HCT116 (cell line): ENCODE data around the gene PDE6B. TPM values are rescaled to one million over a fixed set of nuclear protein-coding genes. Genes with fewer than 3 reads are reported as not detected.

Source experiments
- ATAC-seq: fragments of 200-7000 bp; cut with Tn5 transposase; 2 replicates; pipeline ENCODE4 v1.9.1; 2020; ENCODE audit warnings: mild to moderate bottlenecking, moderate library complexity
- BruUV-seq: library from RNA; stranded (reverse); fragments of 400-500 nt; replicated peaks from 2 replicates; lab custom pipeline; 2021; lab: Mats Ljungman, UMichigan
- CTCF ChIA-PET: fragments of 300-600 bp; sonication (Branson Sonifier 250); formaldehyde crosslinking; loops from one replicate; lab custom pipeline; 2021; ENCODE audit warnings: antibody characterized with exemption; lab: Charles Lee
- POLR2A ChIA-PET: fragments of 300-600, 350-600 bp; sonication (Branson Sonifier 250); formaldehyde crosslinking; loops from one replicate; lab custom pipeline; 2021; ENCODE audit warnings: antibody characterized with exemption; lab: Charles Lee
- RAD21 ChIA-PET, 2 experiments: fragments of 300-600 bp; sonication (Branson Sonifier 250); formaldehyde crosslinking; loops; one replicate each; lab custom pipeline; 2023; ENCODE audit warnings: low total read pairs in 2 of 2; ENCODE audit not compliant: uncharacterized antibody in 2 of 2, unreplicated experiment in 2 of 2, low non-redundant PET in 1 of 2; lab: Charles Lee
- DNase-seq: peaks from one replicate; pipeline ENCODE4 v3.0.0-alpha.2; 2010; ENCODE audit warnings: low read depth, low spot score
- H2AFZ ChIP-seq: fragments of 200-600 bp; shearing (Covaris generic), sonication (generic); 2 replicates; pipeline ENCODE4 v1.6.1; 2017; ENCODE audit warnings: low read depth, mixed run types, mixed read lengths, antibody characterized with exemption, low read length; ENCODE audit not compliant: poor library complexity, severe bottlenecking
- H3K27ac ChIP-seq: 2 replicates; pipeline ENCODE4 v1.5.1; 2012; ENCODE audit warnings: low read depth, low read length
- H3K27me3 ChIP-seq: fragments of 200-600 bp; sonication (generic); 2 replicates; pipeline ENCODE4 v1.6.1; 2016; ENCODE audit warnings: mixed run types, low read length, mixed read lengths; ENCODE audit not compliant: insufficient read depth
- H3K36me3 ChIP-seq, 2 experiments: fragments of 200-500 bp in 1 of 2; fragments of 200-600 bp in 1 of 2; sonication (Bioruptor generic) in 1 of 2; sonication (generic) in 1 of 2; 2 replicates each; pipeline versions ENCODE4 v1.5.1 to v1.6.1; 2014 to 2016; ENCODE audit warnings: low read length in 2 of 2, inconsistent platforms in 1 of 2, mixed read lengths in 1 of 2, mixed run types in 1 of 2; ENCODE audit not compliant: insufficient read depth in 2 of 2, control insufficient read depth in 1 of 2
- H3K4me1 ChIP-seq, 2 experiments: fragments of 200-600 bp in 1 of 2; sonication (generic) in 1 of 2; 2 replicates each; pipeline versions ENCODE4 v1.5.1 to v1.6.1; 2012 to 2017; ENCODE audit warnings: low read length in 2 of 2, inconsistent platforms in 1 of 2, mild to moderate bottlenecking in 1 of 2, mixed read lengths in 1 of 2, mixed run types in 1 of 2, moderate library complexity in 1 of 2; ENCODE audit not compliant: insufficient read depth in 2 of 2, control insufficient read depth in 1 of 2
- H3K4me2 ChIP-seq: fragments of 200-600 bp; sonication (generic); 2 replicates; pipeline ENCODE4 v1.6.1; 2017; ENCODE audit warnings: mixed run types, low read length, mixed read lengths
- H3K4me3 ChIP-seq, 2 experiments: fragments of 200-600 bp in 1 of 2; sonication (generic) in 1 of 2; replicated peaks in 1 of 2; 2 replicates each; pipeline ENCODE4 v1.5.1; 2011 to 2016; ENCODE audit warnings: low read length in 2 of 2, control low read depth in 1 of 2, low read depth in 1 of 2, mild to moderate bottlenecking in 1 of 2, mixed read lengths in 1 of 2, mixed run types in 1 of 2
- H3K79me2 ChIP-seq: fragments of 200-600 bp; sonication (generic); 2 replicates; pipeline ENCODE4 v1.6.1; 2017; ENCODE audit warnings: mild to moderate bottlenecking, mixed run types, low read length, moderate library complexity, mixed read lengths; ENCODE audit not compliant: insufficient read depth
- H3K9ac ChIP-seq: fragments of 200-600 bp; sonication (generic); 2 replicates; pipeline ENCODE4 v1.6.1; 2016; ENCODE audit warnings: low read length, mixed read lengths
- H3K9me2 ChIP-seq: fragments of 200-600 bp; sonication (generic), shearing (Covaris generic); 2 replicates; pipeline ENCODE4 v1.6.1; 2017; ENCODE audit warnings: mixed run types, mild to moderate bottlenecking, moderate library complexity; ENCODE audit not compliant: insufficient read depth
- H3K9me3 ChIP-seq, 2 experiments: fragments of 200-500 bp in 1 of 2; fragments of 200-600 bp in 1 of 2; sonication (Bioruptor generic) in 1 of 2; sonication (generic) in 1 of 2; 2 replicates each; pipeline ENCODE4 v1.6.1; 2014 to 2017; ENCODE audit warnings: low read length in 2 of 2, mixed read lengths in 2 of 2, inconsistent platforms in 1 of 2, low read depth in 1 of 2, mild to moderate bottlenecking in 1 of 2, mixed run types in 1 of 2, moderate library complexity in 1 of 2; ENCODE audit not compliant: control insufficient read depth in 1 of 2, insufficient read depth in 1 of 2
- H4K20me1 ChIP-seq: fragments of 200-600 bp; sonication (generic), shearing (Covaris generic); 2 replicates; pipeline ENCODE4 v1.6.1; 2017; ENCODE audit warnings: mixed run types, mild to moderate bottlenecking, moderate library complexity; ENCODE audit not compliant: insufficient read depth
- CEBPB ChIP-seq: IDR thresholded peaks from 2 replicates; pipeline ENCODE4 v1.6.1; 2012; ENCODE audit warnings: low read depth
- EGR1 ChIP-seq: IDR thresholded peaks from 2 replicates; pipeline ENCODE4 v1.6.1; 2012; ENCODE audit warnings: low read depth
- EZH2phosphoT487 ChIP-seq: fragments of 200-600 bp; IDR thresholded peaks from 2 replicates; pipeline ENCODE4 v1.6.1; 2018; ENCODE audit warnings: antibody characterized with exemption, borderline replicate concordance
- FOSL1 ChIP-seq: IDR thresholded peaks from 2 replicates; pipeline ENCODE4 v1.6.1; 2012; ENCODE audit warnings: low read depth
- JUND ChIP-seq: IDR thresholded peaks from 2 replicates; pipeline ENCODE4 v1.6.1; 2012
- MAX ChIP-seq: IDR thresholded peaks from 2 replicates; pipeline ENCODE4 v1.6.1; 2012
- POLR2AphosphoS5 ChIP-seq: IDR thresholded peaks from 2 replicates; pipeline ENCODE4 v1.6.1; 2011; ENCODE audit warnings: mild to moderate bottlenecking, low read depth, low read length, moderate library complexity
- RAD21 ChIP-seq: IDR thresholded peaks from 2 replicates; pipeline ENCODE4 v1.6.1; 2012; ENCODE audit warnings: low read depth, mild to moderate bottlenecking
- SP1 ChIP-seq: IDR thresholded peaks from 2 replicates; pipeline ENCODE4 v1.6.1; 2012; ENCODE audit warnings: low read depth
- SRF ChIP-seq: IDR thresholded peaks from 2 replicates; pipeline ENCODE4 v1.6.1; 2012; ENCODE audit warnings: low read depth
- intact Hi-C: fragments of 100-400 bp; cut with micrococcal nuclease; formaldehyde crosslinking; loops from 2 replicates; pipeline ENCODE4 v1.10.0; 2022
- total RNA-seq: library from RNA; stranded (reverse); gene quantifications from one replicate; pipeline ENCODE4 v1.2.1, GENCODE V29; 2021; ENCODE audit not compliant: unreplicated experiment
- TF ChIP-seq, protein P1 (sequence below): IDR thresholded peaks from 2 replicates; pipeline ENCODE4 v1.6.1; 2011; ENCODE audit warnings: mild to moderate bottlenecking, low read length, moderate library complexity; ENCODE audit not compliant: insufficient replicate concordance; ENCODE audit errors: extremely low read depth
- TF ChIP-seq, protein P2 (sequence below), 3 experiments: fragments of 200-600 bp in 1 of 3; sonication (generic) in 1 of 3; IDR thresholded peaks in 2 of 3; conservative IDR thresholded peaks in 1 of 3; 2 replicates each; pipeline ENCODE4 v1.5.1; 2012 to 2017; ENCODE audit warnings: low read depth in 2 of 3, low read length in 2 of 3, antibody characterized with exemption in 1 of 3, borderline replicate concordance in 1 of 3, control low read depth in 1 of 3, mild to moderate bottlenecking in 1 of 3, mixed read lengths in 1 of 3, mixed run types in 1 of 3, moderate library complexity in 1 of 3; ENCODE audit not compliant: insufficient read depth in 1 of 3

PDE6B gene
- total RNA-seq, 1 experiment from 2014 or later, result not detected

DNA sequence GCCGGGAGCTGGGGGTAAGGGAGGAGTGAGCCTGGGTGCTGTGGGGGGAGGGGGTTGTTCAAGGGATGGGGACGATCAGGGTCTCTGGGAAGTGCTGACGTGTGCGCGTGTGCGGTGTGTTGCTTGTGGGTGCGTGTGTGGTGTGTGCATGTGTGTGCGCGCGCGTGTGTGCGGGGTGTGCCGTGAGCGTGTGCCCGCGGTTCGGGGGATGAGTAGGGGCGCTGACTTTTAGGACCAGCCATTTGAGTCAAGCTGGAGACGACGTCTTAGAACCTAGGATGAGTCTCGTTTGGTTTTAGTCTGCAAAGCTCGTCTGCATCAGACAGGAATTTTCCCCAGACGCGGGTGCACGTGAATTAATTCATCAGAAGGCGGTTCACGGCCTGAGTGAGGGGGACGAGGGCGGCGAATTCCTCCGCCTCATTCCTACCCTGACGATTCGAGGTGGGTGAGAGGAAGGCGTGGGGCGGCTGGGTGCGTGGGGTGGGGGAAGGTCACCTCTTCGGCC, 48.3 kb upstream of the PDE6B start:
- no peaks in the 10 kb centered on the region for H3K27me3 ChIP-seq
- peaks cover 0 to under 1% of the 10 kb centered on the region in 2 experiments; a peak in 1 of 4 replicates for H3K9me3 ChIP-seq
- no peak for DNase-seq
- no peak overlapping the region for H3K9ac ChIP-seq
- RAD21 ChIA-PET, result no interaction called here
- H3K9me2 ChIP-seq, result no peaks in the 10 kb centered on the region
- no peaks in the 10 kb centered on the region for H3K79me2 ChIP-seq
- no peak overlapping the region for H3K4me3 ChIP-seq
- no peaks in the 10 kb centered on the region for H3K4me1 ChIP-seq
- TF ChIP-seq EZH2phosphoT487, result no peak
- TF ChIP-seq, protein P1, sequence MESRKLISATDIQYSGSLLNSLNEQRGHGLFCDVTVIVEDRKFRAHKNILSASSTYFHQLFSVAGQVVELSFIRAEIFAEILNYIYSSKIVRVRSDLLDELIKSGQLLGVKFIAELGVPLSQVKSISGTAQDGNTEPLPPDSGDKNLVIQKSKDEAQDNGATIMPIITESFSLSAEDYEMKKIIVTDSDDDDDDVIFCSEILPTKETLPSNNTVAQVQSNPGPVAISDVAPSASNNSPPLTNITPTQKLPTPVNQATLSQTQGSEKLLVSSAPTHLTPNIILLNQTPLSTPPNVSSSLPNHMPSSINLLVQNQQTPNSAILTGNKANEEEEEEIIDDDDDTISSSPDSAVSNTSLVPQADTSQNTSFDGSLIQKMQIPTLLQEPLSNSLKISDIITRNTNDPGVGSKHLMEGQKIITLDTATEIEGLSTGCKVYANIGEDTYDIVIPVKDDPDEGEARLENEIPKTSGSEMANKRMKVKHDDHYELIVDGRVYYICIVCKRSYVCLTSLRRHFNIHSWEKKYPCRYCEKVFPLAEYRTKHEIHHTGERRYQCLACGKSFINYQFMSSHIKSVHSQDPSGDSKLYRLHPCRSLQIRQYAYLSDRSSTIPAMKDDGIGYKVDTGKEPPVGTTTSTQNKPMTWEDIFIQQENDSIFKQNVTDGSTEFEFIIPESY, result no peak
- TF ChIP-seq CEBPB, result no peak
- TF ChIP-seq JUND, result no peak
- TF ChIP-seq FOSL1, result no peak
- no peak for TF ChIP-seq MAX
- no peak for TF ChIP-seq RAD21
- no peak for TF ChIP-seq EGR1
- no peak for TF ChIP-seq SP1
- no peak for TF ChIP-seq SRF
- no peak for TF ChIP-seq POLR2AphosphoS5
- TF ChIP-seq, protein P2, sequence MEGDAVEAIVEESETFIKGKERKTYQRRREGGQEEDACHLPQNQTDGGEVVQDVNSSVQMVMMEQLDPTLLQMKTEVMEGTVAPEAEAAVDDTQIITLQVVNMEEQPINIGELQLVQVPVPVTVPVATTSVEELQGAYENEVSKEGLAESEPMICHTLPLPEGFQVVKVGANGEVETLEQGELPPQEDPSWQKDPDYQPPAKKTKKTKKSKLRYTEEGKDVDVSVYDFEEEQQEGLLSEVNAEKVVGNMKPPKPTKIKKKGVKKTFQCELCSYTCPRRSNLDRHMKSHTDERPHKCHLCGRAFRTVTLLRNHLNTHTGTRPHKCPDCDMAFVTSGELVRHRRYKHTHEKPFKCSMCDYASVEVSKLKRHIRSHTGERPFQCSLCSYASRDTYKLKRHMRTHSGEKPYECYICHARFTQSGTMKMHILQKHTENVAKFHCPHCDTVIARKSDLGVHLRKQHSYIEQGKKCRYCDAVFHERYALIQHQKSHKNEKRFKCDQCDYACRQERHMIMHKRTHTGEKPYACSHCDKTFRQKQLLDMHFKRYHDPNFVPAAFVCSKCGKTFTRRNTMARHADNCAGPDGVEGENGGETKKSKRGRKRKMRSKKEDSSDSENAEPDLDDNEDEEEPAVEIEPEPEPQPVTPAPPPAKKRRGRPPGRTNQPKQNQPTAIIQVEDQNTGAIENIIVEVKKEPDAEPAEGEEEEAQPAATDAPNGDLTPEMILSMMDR (IDR thresholded peaks at IDR 0.05 in 2 of 3, conservative IDR thresholded peaks at IDR 0.05 in 1 of 3; ENCODE audit: borderline replicate concordance in 1 of 3, insufficient read depth in 1 of 3, low read depth in 2 of 3, low read length in 2 of 3), result no peak
- CTCF ChIA-PET, result no interaction called here
- no TSS peak for BruUV-seq
- H3K36me3 ChIP-seq, result no peaks in the 10 kb centered on the region
- intact Hi-C loops, result no loop called here
- POLR2A ChIA-PET, result no interaction called here
- H3K4me2 ChIP-seq, result no peak overlapping the region
- no peaks in the 10 kb centered on the region for H4K20me1 ChIP-seq
- no peak overlapping the region for H3K27ac ChIP-seq
- H2AFZ ChIP-seq, result no peak overlapping the region
- no peak for ATAC-seq
